Measurements from ENCODE around the gene TMEM192.
"Not testable (repeated sequence)": the region's sequence is repeated elsewhere in the genome, so short reads cannot be mapped to it uniquely, and the experiment has no call there.

The TMEM192 gene

GRCh38 chr4:165095291-165095690 is 17.4 kb downstream of the TMEM192 start:
- no peak for DNase-seq (ENCODE audit: low read depth)
- TF ChIP-seq CTCF (conservative IDR thresholded peaks at IDR 0.05; ENCODE audit: low read depth, low read length): no peak
- H3K4me3 ChIP-seq (ENCODE audit: low read length): no peak overlapping the region

- DNase-seq (ENCODE audit: low read depth): no peak
- TF ChIP-seq CTCF (conservative IDR thresholded peaks at IDR 0.05; ENCODE audit: low read depth, low read length): no peak
- H3K4me3 ChIP-seq (ENCODE audit: low read length): no peak overlapping the region
These were observed 17.8 kb downstream of the TMEM192 start for GRCh38 chr4:165094873-165095272.

DNA sequence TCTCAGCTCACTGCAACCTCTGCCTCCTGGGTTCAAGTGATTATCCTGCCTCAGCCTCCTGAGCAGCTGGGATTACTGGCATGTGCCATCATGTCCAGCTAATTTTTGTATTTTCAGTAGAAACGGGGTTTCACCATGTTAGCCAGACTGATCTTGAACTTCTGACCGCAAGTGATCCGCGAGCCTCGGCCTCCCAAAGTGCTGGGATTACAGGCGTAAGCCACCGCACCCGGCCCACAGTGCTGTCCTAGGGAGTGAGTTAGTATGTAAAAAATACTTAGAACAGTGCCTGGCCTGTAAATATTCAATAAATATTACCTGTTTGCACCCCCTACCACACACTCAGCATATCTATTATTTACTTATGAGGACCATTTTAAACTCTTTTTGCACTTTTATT is 20.5 kb downstream of the TMEM192 start:
- H3K4me3 ChIP-seq (ENCODE audit: low read length); DNase-seq (ENCODE audit: low read depth): not testable (repeated sequence)

GRCh38 chr4:165088366-165088765 is 24.3 kb downstream of the TMEM192 start:
- DNase-seq (ENCODE audit: low read depth): no peak
- TF ChIP-seq CTCF (conservative IDR thresholded peaks at IDR 0.05; ENCODE audit: low read depth, low read length): no peak
- no peak overlapping the region for H3K4me3 ChIP-seq (ENCODE audit: low read length)

DNA sequence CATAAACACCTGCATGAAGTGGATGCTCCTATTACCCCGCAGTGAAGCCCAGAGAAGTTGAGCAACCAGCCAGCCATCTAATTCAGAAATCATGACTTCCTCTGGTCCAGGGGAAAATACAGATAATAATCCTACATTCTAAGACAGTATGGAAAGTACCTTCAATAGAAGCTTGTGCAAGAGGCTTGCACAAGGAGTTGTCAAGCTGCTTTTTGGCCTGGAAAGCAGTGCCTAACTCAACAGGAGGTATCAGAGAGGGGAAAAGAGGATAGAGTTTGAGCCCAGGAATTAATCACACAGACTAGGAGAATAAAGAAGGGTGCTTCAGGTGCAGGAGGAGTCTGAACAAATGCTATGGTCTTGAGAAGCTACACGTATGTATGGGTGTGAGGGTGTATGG is 26.7 kb downstream of the TMEM192 start:
- no peak for DNase-seq (ENCODE audit: low read depth)
- no peak for TF ChIP-seq CTCF (conservative IDR thresholded peaks at IDR 0.05; ENCODE audit: low read depth, low read length)
- no peak overlapping the region for H3K4me3 ChIP-seq (ENCODE audit: low read length)

- not testable (repeated sequence) for H3K4me3 ChIP-seq (ENCODE audit: low read length); DNase-seq (ENCODE audit: low read depth)
These were observed 27.9 kb downstream of the TMEM192 start for GRCh38 chr4:165084787-165085186.

- no peak overlapping the region for H3K4me3 ChIP-seq (ENCODE audit: low read length)
These were observed 33.2 kb downstream of the TMEM192 start for GRCh38 chr4:165079476-165079875.

GRCh38 chr4:165077034-165077578 is 35.6 kb downstream of the TMEM192 start:
- H3K4me3 ChIP-seq (ENCODE audit: low read length): no peak overlapping the region
- DNase-seq (ENCODE audit: low read depth): no peak
- no peak for TF ChIP-seq CTCF (conservative IDR thresholded peaks at IDR 0.05; ENCODE audit: low read depth, low read length)

More at GRCh38 chr4:165079476-165079875, 33.2 kb downstream of the TMEM192 start:
- no peak for TF ChIP-seq CTCF (conservative IDR thresholded peaks at IDR 0.05; ENCODE audit: low read depth, low read length)
- DNase-seq (ENCODE audit: low read depth): peak; percentile 23

DNA sequence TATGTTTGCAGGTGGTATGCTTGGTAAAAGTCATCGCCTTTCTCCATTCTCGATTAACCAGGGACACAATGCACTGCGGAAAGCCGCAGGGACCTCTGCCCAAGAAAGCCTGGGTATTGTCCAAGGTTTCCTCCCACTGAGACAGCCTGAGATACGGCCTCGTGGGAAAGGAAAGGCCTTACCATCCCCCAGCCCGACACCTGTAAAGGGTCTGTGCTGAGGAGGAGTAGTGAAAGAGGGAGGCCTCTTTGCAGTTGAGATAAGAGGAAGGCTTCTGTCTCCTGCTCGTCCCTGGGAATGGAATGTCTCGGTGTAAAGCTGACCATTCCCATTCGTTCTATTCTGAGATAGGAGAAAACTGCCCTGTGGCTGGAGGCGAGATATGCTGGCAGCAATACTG is 39.3 kb downstream of the TMEM192 start:
- DNase-seq (ENCODE audit: low read depth); H3K4me3 ChIP-seq (ENCODE audit: low read length): not testable (repeated sequence)
